NCI-H2171 treated with DMSO at 0.1 percent for 48 hours (cell line): Measurements from ENCODE around the gene C2CD4B.
A peak's percentile ranks its signal among the peaks of the same experiment; 100 is the strongest.

Experiments used
- DNase-seq: peaks from one replicate; lab custom pipeline; 2025; lab: John Stamatoyannopoulos, UW

The C2CD4B gene

DNA sequence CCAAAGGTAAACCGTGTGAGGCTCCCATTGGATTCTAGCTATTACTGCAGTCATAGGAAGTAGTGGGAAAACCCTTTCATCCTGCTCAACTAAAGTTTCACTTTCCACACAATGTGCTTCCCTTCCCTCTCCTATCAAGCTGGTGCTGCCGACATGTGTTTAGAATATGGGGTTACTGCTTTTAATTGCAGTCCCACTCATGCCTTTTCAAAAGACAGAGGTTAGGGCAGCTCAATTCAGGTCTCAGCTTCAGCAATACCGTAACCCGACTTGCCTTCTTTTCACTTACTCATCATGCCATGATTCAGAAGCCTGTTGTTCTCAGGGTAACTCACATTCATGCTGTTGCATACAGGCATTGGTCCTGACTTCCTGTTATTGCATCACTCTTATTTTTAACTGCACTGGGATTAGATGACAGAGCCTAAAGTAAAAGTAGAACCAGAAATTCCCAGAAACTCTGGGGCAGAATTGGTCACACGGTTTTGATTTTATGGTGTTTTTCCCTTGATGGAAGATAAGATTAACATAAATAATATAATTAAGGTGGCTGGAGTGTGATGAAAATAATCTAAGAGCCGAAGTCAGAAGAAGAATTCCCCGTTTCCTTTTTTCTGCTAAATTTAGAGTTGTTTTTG lies 45.7 kb downstream of the C2CD4B start:
- DNase-seq: peak; percentile 10

DNA sequence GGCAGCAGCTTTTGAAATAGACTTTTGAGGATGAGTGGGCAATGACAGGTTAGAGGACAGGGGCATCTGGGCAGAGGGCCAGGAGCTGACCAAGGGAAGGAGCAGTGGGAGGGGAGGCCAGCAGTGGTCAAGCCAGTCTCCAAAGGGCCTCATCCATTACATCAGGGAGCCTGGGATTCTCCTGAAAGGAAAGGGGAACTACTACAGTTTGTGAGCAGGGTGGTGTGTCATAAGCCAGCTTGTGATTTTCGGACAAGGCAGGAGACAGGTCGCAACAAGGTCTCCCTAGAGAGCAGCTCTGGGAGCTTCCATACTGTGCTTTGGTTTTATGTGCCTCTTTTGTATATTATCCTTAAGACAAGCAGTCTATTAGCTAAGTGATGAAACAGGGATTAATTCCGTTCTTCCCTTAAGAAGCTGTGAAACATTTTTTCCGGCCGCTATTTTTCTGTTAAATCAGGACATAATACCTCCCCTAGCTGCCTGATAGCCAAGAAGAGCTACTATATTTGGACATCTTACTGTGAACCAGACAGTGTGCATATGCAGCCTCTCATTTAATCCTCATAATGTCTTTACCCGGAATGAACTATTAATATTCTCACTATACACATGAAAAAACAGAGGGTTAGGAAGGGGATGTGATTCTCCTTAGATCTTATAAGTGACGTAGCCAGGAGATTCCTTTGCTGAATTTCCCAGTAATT lies 46.4 kb downstream of the C2CD4B start:
- DNase-seq: no peak

DNA sequence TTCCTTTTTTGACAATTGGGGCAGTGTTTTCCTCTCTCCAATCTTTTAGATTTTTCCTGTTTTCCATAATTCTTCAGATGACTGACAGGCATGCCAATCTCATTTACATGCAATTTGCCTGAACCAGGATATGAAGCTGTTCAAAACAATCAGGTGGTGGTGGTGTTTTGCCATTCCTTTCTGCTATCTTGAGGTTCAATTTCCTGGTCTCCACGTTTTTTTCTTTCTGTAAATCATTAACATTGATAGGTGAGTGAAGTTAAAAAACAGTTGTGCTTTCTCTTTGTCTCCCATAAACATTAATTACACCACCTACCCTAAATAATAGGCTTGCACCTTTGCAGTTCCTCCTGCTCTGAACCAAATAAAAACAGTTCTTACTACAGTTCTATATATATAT lies 49.2 kb downstream of the C2CD4B start:
- no peak for DNase-seq
